ENCODE results near the gene ARL6.

DNA sequence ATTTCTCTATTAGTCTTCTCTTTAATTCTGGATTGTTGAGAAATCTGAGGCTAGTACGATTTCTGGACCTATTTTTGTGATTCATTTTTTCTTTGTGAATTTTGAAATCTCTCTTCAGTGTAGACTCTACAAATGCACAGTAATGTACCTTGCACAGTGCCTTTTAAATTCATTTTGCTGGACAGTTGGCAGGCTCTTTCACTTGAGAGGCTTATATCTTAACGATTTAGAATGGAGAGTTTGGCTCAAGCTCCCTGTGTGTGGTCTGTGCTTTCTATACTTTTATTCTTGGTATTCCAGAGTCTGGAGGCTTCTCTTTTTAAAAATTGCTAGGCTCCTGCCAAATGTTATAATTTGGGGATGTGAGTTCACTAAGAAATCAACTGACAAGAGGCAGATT, 66.1 kb downstream of the ARL6 start:
- TF ChIP-seq ZNF274 (IDR thresholded peaks at IDR 0.05; ENCODE audit: low read depth, low read length) (no peak), YY1 (IDR thresholded peaks at IDR 0.05; ENCODE audit: insufficient read depth, insufficient read length) (no peak)
